Body of pancreas (tissue), 4 donors: ENCODE results near the gene KRT73.

Source experiments
- POLR2A ChIP-seq, 3 donors: fragments of 450-650 bp; IDR thresholded peaks; one replicate each; pipeline ENCODE4 v1.6.1; 2016; ENCODE audit warnings: antibody characterized with exemption in 3 of 3, mild to moderate bottlenecking in 2 of 3
- TF ChIP-seq, protein P1 (sequence below), 7 experiments: fragments of 450-650 bp in 4 of 7; fragments of 200-600 bp in 3 of 7; sonication (generic) in 3 of 7; IDR thresholded peaks; one replicate each; pipeline ENCODE4 v1.5.1; 2016 to 2019; ENCODE audit warnings: antibody characterized with exemption in 7 of 7

DNA sequence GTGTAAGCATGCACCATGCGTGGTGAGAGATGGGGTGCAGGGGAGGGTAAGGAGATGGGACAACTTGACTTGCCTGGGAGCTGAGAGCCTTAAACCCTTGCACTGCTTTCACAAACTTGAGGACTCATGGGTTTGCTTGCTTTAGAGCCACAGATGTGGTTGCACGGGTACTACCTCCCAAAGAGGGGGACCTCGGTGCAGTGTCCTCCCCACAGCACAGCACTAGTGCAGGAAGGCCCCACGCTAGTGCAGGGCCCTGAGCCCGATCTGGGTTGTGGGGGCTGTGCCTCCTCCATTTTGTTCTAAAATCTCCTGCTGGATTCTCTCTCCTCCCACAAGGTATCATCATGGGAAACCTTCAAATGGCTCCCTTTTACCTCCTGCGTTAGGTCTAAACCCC is 28.3 kb downstream of the KRT73 start:
- no peak for TF ChIP-seq POLR2A (IDR thresholded peaks at IDR 0.05)
- TF ChIP-seq, protein P1, sequence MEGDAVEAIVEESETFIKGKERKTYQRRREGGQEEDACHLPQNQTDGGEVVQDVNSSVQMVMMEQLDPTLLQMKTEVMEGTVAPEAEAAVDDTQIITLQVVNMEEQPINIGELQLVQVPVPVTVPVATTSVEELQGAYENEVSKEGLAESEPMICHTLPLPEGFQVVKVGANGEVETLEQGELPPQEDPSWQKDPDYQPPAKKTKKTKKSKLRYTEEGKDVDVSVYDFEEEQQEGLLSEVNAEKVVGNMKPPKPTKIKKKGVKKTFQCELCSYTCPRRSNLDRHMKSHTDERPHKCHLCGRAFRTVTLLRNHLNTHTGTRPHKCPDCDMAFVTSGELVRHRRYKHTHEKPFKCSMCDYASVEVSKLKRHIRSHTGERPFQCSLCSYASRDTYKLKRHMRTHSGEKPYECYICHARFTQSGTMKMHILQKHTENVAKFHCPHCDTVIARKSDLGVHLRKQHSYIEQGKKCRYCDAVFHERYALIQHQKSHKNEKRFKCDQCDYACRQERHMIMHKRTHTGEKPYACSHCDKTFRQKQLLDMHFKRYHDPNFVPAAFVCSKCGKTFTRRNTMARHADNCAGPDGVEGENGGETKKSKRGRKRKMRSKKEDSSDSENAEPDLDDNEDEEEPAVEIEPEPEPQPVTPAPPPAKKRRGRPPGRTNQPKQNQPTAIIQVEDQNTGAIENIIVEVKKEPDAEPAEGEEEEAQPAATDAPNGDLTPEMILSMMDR (IDR thresholded peaks at IDR 0.05), result no peak
